ENCODE data around the gene AGPAT3.

GRCh38 chr21:43879348-43880110 lies 14.5 kb downstream of the AGPAT3 start:
- TF ChIP-seq CTCF (IDR thresholded peaks at IDR 0.05; ENCODE audit: extremely low read depth in 1 of 2, insufficient read depth in 1 of 2, low read depth in 1 of 2, low read length in 2 of 2) (no peak), POLR2A (IDR thresholded peaks at IDR 0.05; ENCODE audit: low read depth, low read length) (no peak)
